Activated CD8-positive, alpha-beta T cell treated with anti-CD3 and anti-CD28 coated beads, Interleukin-2, amount 10 ng/mL, durations not matched to agents 7 days and 5 days (primary cell): ENCODE results near the gene FNDC3A. TPM values are rescaled to one million over a fixed set of nuclear protein-coding genes. Genes with fewer than 3 reads are reported as not detected.

ENCODE experiments used
- ATAC-seq: fragments of 150-1000 bp; cut with Tn5 transposase; one replicate; pipeline ENCODE4 v1.10.0; 2021; ENCODE audit warnings: moderate library complexity
- CTCF ChIA-PET: fragments of 350-600 bp; sonication (Branson Sonifier 250); formaldehyde crosslinking; loops from one replicate; lab custom pipeline; 2021; ENCODE audit warnings: antibody characterized with exemption; lab: Charles Lee
- POLR2A ChIA-PET: fragments of 350-600 bp; sonication (Branson Sonifier 250); formaldehyde crosslinking; loops from one replicate; lab custom pipeline; 2021; ENCODE audit warnings: antibody characterized with exemption; lab: Charles Lee
- DNase-seq: peaks from one replicate; pipeline ENCODE4 v3.0.0-alpha.2; 2020
- H3K27ac Mint-ChIP-seq: one replicate; pipeline ENCODE4 v1.8.0; 2021; ENCODE audit warnings: mild to moderate bottlenecking, mixed read lengths
- H3K27me3 Mint-ChIP-seq: one replicate; pipeline ENCODE4 v1.8.0; 2021; ENCODE audit warnings: low read depth, mixed read lengths
- H3K36me3 Mint-ChIP-seq: one replicate; pipeline ENCODE4 v1.8.0; 2021; ENCODE audit warnings: low read depth, mixed read lengths
- H3K4me1 Mint-ChIP-seq: one replicate; pipeline ENCODE4 v1.8.0; 2021; ENCODE audit warnings: low read depth, mixed read lengths
- H3K4me3 Mint-ChIP-seq: one replicate; pipeline ENCODE4 v1.8.0; 2021; ENCODE audit warnings: mild to moderate bottlenecking, mixed read lengths
- H3K9me3 Mint-ChIP-seq: one replicate; pipeline ENCODE4 v1.8.0; 2022; ENCODE audit warnings: mixed read lengths; ENCODE audit not compliant: insufficient read depth
- total RNA-seq, 2 experiments: library from RNA; stranded (reverse); gene quantifications; one replicate each; pipeline ENCODE4 v1.2.3, GENCODE V29; 2021

The FNDC3A gene
- total RNA-seq, 2 experiments from 2014 or later, result 25.5 to 25.7 TPM

GRCh38 chr13:49183672-49184325 lies 208.1 kb downstream of the FNDC3A start:
- Mint-ChIP-seq H3K4me3 (no peak overlapping the region), H3K27ac (no peak overlapping the region), H3K9me3 (no peaks in the 10 kb centered on the region), H3K27me3 (no peaks in the 10 kb centered on the region), H3K4me1 (peaks cover 17% of the 10 kb centered on the region), H3K36me3 (peaks cover 49% of the 10 kb centered on the region)
- CTCF ChIA-PET, result no interaction called here
- no peak for DNase-seq
- POLR2A ChIA-PET, result no interaction called here
- no peak for ATAC-seq

GRCh38 chr13:49184621-49185020 lies 208.9 kb downstream of the FNDC3A start:
- H3K9me3 Mint-ChIP-seq, result no peaks in the 10 kb centered on the region
- peaks cover 50% of the 10 kb centered on the region for H3K36me3 Mint-ChIP-seq

GRCh38 chr13:49185264-49185663 lies 209.6 kb downstream of the FNDC3A start:
- CTCF ChIA-PET, result interaction anchor here (1.2 kb wide), 1 partner anchor 30 kb away, joined by 3 read pairs; no protein-coding TSS in a partner anchor
- Mint-ChIP-seq H3K36me3 (peaks cover 46% of the 10 kb centered on the region), H3K27me3 (no peaks in the 10 kb centered on the region), H3K27ac (no peak overlapping the region), H3K4me3 (no peak overlapping the region), H3K4me1 (peaks cover 17% of the 10 kb centered on the region), H3K9me3 (no peaks in the 10 kb centered on the region)
- DNase-seq (no peak), ATAC-seq (no peak)
- POLR2A ChIA-PET, result no interaction called here

More at GRCh38 chr13:49184621-49185020, 208.9 kb downstream of the FNDC3A start:
- no peak for DNase-seq
- no peaks in the 10 kb centered on the region for H3K27me3 Mint-ChIP-seq
- H3K4me1 Mint-ChIP-seq, result peaks cover 17% of the 10 kb centered on the region
- no peak overlapping the region for H3K4me3 Mint-ChIP-seq
- ChIA-PET POLR2A (no interaction called here), CTCF (no interaction called here)
- H3K27ac Mint-ChIP-seq, result no peak overlapping the region
- ATAC-seq, result no peak

GRCh38 chr13:49190901-49191300 lies 215.2 kb downstream of the FNDC3A start:
- no peak for ATAC-seq

GRCh38 chr13:49206641-49207040 lies 230.9 kb downstream of the FNDC3A start:
- no peaks in the 10 kb centered on the region for H3K27me3 Mint-ChIP-seq
- H3K4me3 Mint-ChIP-seq, result no peak overlapping the region
- no peak overlapping the region for H3K27ac Mint-ChIP-seq
- H3K36me3 Mint-ChIP-seq, result peaks cover 47% of the 10 kb centered on the region
- H3K4me1 Mint-ChIP-seq, result no peaks in the 10 kb centered on the region
- H3K9me3 Mint-ChIP-seq, result no peaks in the 10 kb centered on the region
- ChIA-PET CTCF (no interaction called here), POLR2A (no interaction called here)
- DNase-seq, result no peak
- ATAC-seq, result no peak

More at GRCh38 chr13:49190901-49191300, 215.2 kb downstream of the FNDC3A start:
- Mint-ChIP-seq H3K9me3 (no peaks in the 10 kb centered on the region), H3K36me3 (peaks cover 47% of the 10 kb centered on the region), H3K4me3 (no peak overlapping the region), H3K27me3 (no peaks in the 10 kb centered on the region), H3K27ac (no peak overlapping the region), H3K4me1 (peaks cover 13% of the 10 kb centered on the region)
- no peak for DNase-seq
- ChIA-PET CTCF (interaction anchor here (1.0 kb wide), 1 partner anchor 90 kb away, joined by 3 read pairs; no protein-coding TSS in a partner anchor), POLR2A (no interaction called here)

GRCh38 chr13:49208619-49209018 lies 232.9 kb downstream of the FNDC3A start:
- Mint-ChIP-seq H3K9me3 (no peaks in the 10 kb centered on the region), H3K27me3 (no peaks in the 10 kb centered on the region), H3K36me3 (peaks cover 49% of the 10 kb centered on the region), H3K4me3 (no peak overlapping the region), H3K27ac (no peak overlapping the region), H3K4me1 (no peaks in the 10 kb centered on the region)
- ATAC-seq (no peak), DNase-seq (no peak)
- CTCF ChIA-PET, result no interaction called here
- POLR2A ChIA-PET, result no interaction called here

- H3K9me3 Mint-ChIP-seq, result peaks cover 4% of the 10 kb centered on the region
- no peak overlapping the region for H3K27ac Mint-ChIP-seq
- peaks cover 41% of the 10 kb centered on the region for H3K36me3 Mint-ChIP-seq
- ChIA-PET CTCF (interaction anchor here (0.8 kb wide), 1 partner anchor 9 kb away, joined by 3 read pairs; no protein-coding TSS in a partner anchor), POLR2A (no interaction called here)
- no peak for ATAC-seq
- H3K27me3 Mint-ChIP-seq, result no peaks in the 10 kb centered on the region
- peaks cover 9% of the 10 kb centered on the region for H3K4me1 Mint-ChIP-seq
- DNase-seq, result no peak
- H3K4me3 Mint-ChIP-seq, result no peak overlapping the region
Observed at GRCh38 chr13:49210114-49210513, 234.4 kb downstream of the FNDC3A start.

- DNase-seq (no peak), ATAC-seq (no peak)
- peaks cover 12% of the 10 kb centered on the region for H3K4me1 Mint-ChIP-seq
- ChIA-PET CTCF (interaction anchor here (0.8 kb wide), 1 partner anchor 9 kb away, joined by 3 read pairs; no protein-coding TSS in a partner anchor), POLR2A (no interaction called here)
- no peaks in the 10 kb centered on the region for H3K27me3 Mint-ChIP-seq
- H3K27ac Mint-ChIP-seq, result no peak overlapping the region
- peaks cover 6% of the 10 kb centered on the region for H3K9me3 Mint-ChIP-seq
- H3K36me3 Mint-ChIP-seq, result peaks cover 39% of the 10 kb centered on the region
- H3K4me3 Mint-ChIP-seq, result no peak overlapping the region
Observed at GRCh38 chr13:49210669-49211068, 235.0 kb downstream of the FNDC3A start.

- POLR2A ChIA-PET, result no interaction called here
Observed at GRCh38 chr13:49213539-49213938, 237.8 kb downstream of the FNDC3A start.

GRCh38 chr13:49213997-49214916 lies 238.5 kb downstream of the FNDC3A start:
- Mint-ChIP-seq H3K9me3 (peaks cover 6% of the 10 kb centered on the region), H3K4me1 (peaks cover 20% of the 10 kb centered on the region), H3K36me3 (peaks cover 19% of the 10 kb centered on the region), H3K4me3 (no peak overlapping the region), H3K27me3 (peaks cover 18% of the 10 kb centered on the region), H3K27ac (peak overlapping the region; percentile 79)
- CTCF ChIA-PET, result interaction anchor here (0.9 to 4.3 kb wide), 7 partner anchors 29 to 115 kb away, joined by 3 to 15 read pairs (median 5); partner anchors contain the start of gene CDADC1
- DNase-seq (no peak), ATAC-seq (no peak)
- POLR2A ChIA-PET, result interaction anchor here (0.7 to 0.9 kb wide), 2 partner anchors 10 to 239 kb away, joined by 3 to 4 read pairs; partner anchors contain the start of gene FNDC3A

More at GRCh38 chr13:49213539-49213938, 237.8 kb downstream of the FNDC3A start:
- CTCF ChIA-PET, result interaction anchor here (4.3 kb wide), 1 partner anchor 67 kb away, joined by 15 read pairs; no protein-coding TSS in a partner anchor
- no peak for ATAC-seq
- H3K4me1 Mint-ChIP-seq, result peaks cover 20% of the 10 kb centered on the region
- H3K9me3 Mint-ChIP-seq, result peaks cover 6% of the 10 kb centered on the region
- no peak overlapping the region for H3K27ac Mint-ChIP-seq
- no peak for DNase-seq
- peaks cover 19% of the 10 kb centered on the region for H3K36me3 Mint-ChIP-seq
- H3K4me3 Mint-ChIP-seq, result no peak overlapping the region
- H3K27me3 Mint-ChIP-seq, result peaks cover 11% of the 10 kb centered on the region

GRCh38 chr13:49214917-49215376 lies 239.2 kb downstream of the FNDC3A start:
- Mint-ChIP-seq H3K36me3 (peaks cover 17% of the 10 kb centered on the region), H3K4me3 (no peak overlapping the region), H3K9me3 (peaks cover 6% of the 10 kb centered on the region), H3K4me1 (peaks cover 22% of the 10 kb centered on the region), H3K27ac (peak overlapping the region; percentile 79), H3K27me3 (peaks cover 24% of the 10 kb centered on the region)
- ChIA-PET CTCF (interaction anchor here (0.7 to 4.3 kb wide), 10 partner anchors 15 to 115 kb away, joined by 3 to 15 read pairs (median 4); partner anchors contain the start of gene CDADC1), POLR2A (interaction anchor here (0.6 to 0.9 kb wide), 3 partner anchors 10 to 239 kb away, joined by 3 to 4 read pairs (median 3); partner anchors contain the start of genes CAB39L, FNDC3A and SETDB2)
- DNase-seq (peak; percentile 66), ATAC-seq (peak; percentile 68)
